Right kidney (tissue), 1 donor: ENCODE data around the gene AQP7.
"Not testable (repeated sequence)": the region's sequence is repeated elsewhere in the genome, so short reads cannot be mapped to it uniquely, and the experiment has no call there.

ENCODE experiments used
- DNase-seq: peaks from one replicate; pipeline ENCODE4 v3.0.0-alpha.2; 2016

AQP7 gene

GRCh38 chr9:33434317-33435105 is 32.1 kb upstream of the AQP7 start:
- DNase-seq, result no peak

- DNase-seq, result no peak
Observed at GRCh38 chr9:33433871-33434270, 31.5 kb upstream of the AQP7 start.

GRCh38 chr9:33431420-33431819 is 29.1 kb upstream of the AQP7 start:
- DNase-seq, result no peak

GRCh38 chr9:33430942-33431341 is 28.6 kb upstream of the AQP7 start:
- DNase-seq, result no peak

- no peak for DNase-seq
Observed at GRCh38 chr9:33429256-33429985, 27.1 kb upstream of the AQP7 start.

GRCh38 chr9:33426843-33427293 is 24.5 kb upstream of the AQP7 start:
- no peak for DNase-seq

- DNase-seq, result no peak
Observed at GRCh38 chr9:33425128-33425533, 22.8 kb upstream of the AQP7 start.

GRCh38 chr9:33424492-33424891 is 22.1 kb upstream of the AQP7 start:
- DNase-seq, result not testable (repeated sequence)

GRCh38 chr9:33424043-33424442 is 21.7 kb upstream of the AQP7 start:
- not testable (repeated sequence) for DNase-seq

GRCh38 chr9:33419708-33420303 is 17.4 kb upstream of the AQP7 start:
- no peak for DNase-seq

GRCh38 chr9:33418090-33418489 is 15.7 kb upstream of the AQP7 start:
- DNase-seq, result no peak

GRCh38 chr9:33416996-33417395 is 14.6 kb upstream of the AQP7 start:
- DNase-seq, result no peak

- DNase-seq, result no peak
Observed at GRCh38 chr9:33415501-33416038, 13.2 kb upstream of the AQP7 start.

GRCh38 chr9:33414889-33415500 is 12.6 kb upstream of the AQP7 start:
- DNase-seq, result no peak

GRCh38 chr9:33414268-33414667 is 11.9 kb upstream of the AQP7 start:
- DNase-seq, result no peak

GRCh38 chr9:33408087-33408486 is 5.7 kb upstream of the AQP7 start:
- no peak for DNase-seq

GRCh38 chr9:33407061-33407460 is 4.7 kb upstream of the AQP7 start:
- no peak for DNase-seq

GRCh38 chr9:33404788-33405362 is 2.5 kb upstream of the AQP7 start:
- no peak for DNase-seq

GRCh38 chr9:33403941-33404787 is 1.8 kb upstream of the AQP7 start:
- DNase-seq, result no peak

GRCh38 chr9:33401809-33402208 is 559 bp downstream of the AQP7 start:
- DNase-seq, result not testable (repeated sequence)

GRCh38 chr9:33399047-33399446 is 3.3 kb downstream of the AQP7 start:
- DNase-seq, result not testable (repeated sequence)
